GM19238 (cell line): ENCODE measurements around the gene WDR20.
A peak's percentile ranks its signal among the peaks of the same experiment; 100 is the strongest.
"Not testable (repeated sequence)": the region's sequence is repeated elsewhere in the genome, so short reads cannot be mapped to it uniquely, and the experiment has no call there.

Experiments used
- DNase-seq: peaks from one replicate; pipeline ENCODE4 v3.0.0; 2011; ENCODE audit warnings: low spot score; ENCODE audit not compliant: insufficient read length

Gene WDR20

GRCh38 chr14:102139286-102140026 lies at the start of gene WDR20:
TSS of gene WDR20 (plus strand) at chr14:102139897. CDS start at chr14:102139924, 27 bp downstream.
- DNase-seq, result peak; percentile 97

- DNase-seq, result no peak
Measured at GRCh38 chr14:102090713-102091112, 49.0 kb upstream of the WDR20 start.

- no peak for DNase-seq
Measured at GRCh38 chr14:102092806-102093205, 46.9 kb upstream of the WDR20 start.

- DNase-seq, result no peak
Measured at GRCh38 chr14:102094101-102094500, 45.6 kb upstream of the WDR20 start.

- DNase-seq, result no peak
Measured at GRCh38 chr14:102095231-102095870, 44.3 kb upstream of the WDR20 start.

GRCh38 chr14:102095871-102096568 lies 43.7 kb upstream of the WDR20 start:
- DNase-seq, result no peak

- peak; percentile 37 for DNase-seq
Measured at GRCh38 chr14:102096569-102097188, 43.0 kb upstream of the WDR20 start.

GRCh38 chr14:102097441-102098135 lies 42.1 kb upstream of the WDR20 start:
- DNase-seq, result no peak

GRCh38 chr14:102103062-102103695 lies 36.5 kb upstream of the WDR20 start:
- no peak for DNase-seq

- no peak for DNase-seq
Measured at GRCh38 chr14:102105369-102105768, 34.3 kb upstream of the WDR20 start.

- DNase-seq, result not testable (repeated sequence)
Measured at GRCh38 chr14:102109332-102109731, 30.4 kb upstream of the WDR20 start.

GRCh38 chr14:102111101-102111500 lies 28.6 kb upstream of the WDR20 start:
- no peak for DNase-seq

GRCh38 chr14:102116361-102117180 lies 23.1 kb upstream of the WDR20 start:
- no peak for DNase-seq

GRCh38 chr14:102117852-102118251 lies 21.8 kb upstream of the WDR20 start:
- DNase-seq, result no peak

GRCh38 chr14:102120888-102121287 lies 18.8 kb upstream of the WDR20 start:
- no peak for DNase-seq

- DNase-seq, result no peak
Measured at GRCh38 chr14:102121567-102121966, 18.1 kb upstream of the WDR20 start.

- DNase-seq, result no peak
Measured at GRCh38 chr14:102124419-102124818, 15.3 kb upstream of the WDR20 start.

GRCh38 chr14:102125546-102125945 lies 14.2 kb upstream of the WDR20 start:
- no peak for DNase-seq

GRCh38 chr14:102126807-102127455 lies 12.8 kb upstream of the WDR20 start:
- no peak for DNase-seq
